Naive thymus-derived CD4-positive, alpha-beta T cell (primary cell): ENCODE measurements around the gene INAVA. TPM values are rescaled to one million over a fixed set of nuclear protein-coding genes. Genes with fewer than 3 reads are reported as not detected.

Experiments
- ATAC-seq: fragments of 150-1000 bp; cut with Tn5 transposase; 2 replicates; pipeline ENCODE4 v1.10.0; 2021; ENCODE audit warnings: mild to moderate bottlenecking, moderate library complexity
- CTCF ChIA-PET: fragments of 350-600 bp; sonication (Branson Sonifier 250); formaldehyde crosslinking; loops from one replicate; lab custom pipeline; 2021; ENCODE audit warnings: antibody characterized with exemption; lab: Charles Lee
- POLR2A ChIA-PET: fragments of 350-600 bp; sonication (Branson Sonifier 250); formaldehyde crosslinking; loops from one replicate; lab custom pipeline; 2021; ENCODE audit warnings: antibody characterized with exemption, inconsistent platforms; lab: Charles Lee
- DNase-seq, 9 donors: peaks; one replicate each; pipeline versions ENCODE4 v3.0.0 to v3.0.0-alpha.2; 2020 to 2022; ENCODE audit warnings: mixed read lengths in 1 of 9
- H3K27ac ChIP-seq: one replicate; pipeline ENCODE4 v1.7.0; 2013; ENCODE audit warnings: mild to moderate bottlenecking, low read depth, low read length, moderate library complexity
- H3K27me3 ChIP-seq, 2 donors: one replicate each; pipeline ENCODE4 v1.7.0; 2013; ENCODE audit warnings: low read length in 2 of 2, mild to moderate bottlenecking in 2 of 2, moderate library complexity in 2 of 2; ENCODE audit not compliant: control insufficient read depth in 2 of 2, insufficient read depth in 2 of 2
- H3K36me3 ChIP-seq, 3 experiments: 1 replicate in 2 of 3; 2 replicates in 1 of 3; pipeline ENCODE4 v1.7.0; 2013; ENCODE audit warnings: low read length in 3 of 3, mild to moderate bottlenecking in 3 of 3, moderate library complexity in 1 of 3; ENCODE audit not compliant: insufficient read depth in 3 of 3, control insufficient read depth in 2 of 3
- H3K4me1 ChIP-seq, 2 donors: one replicate each; pipeline ENCODE4 v1.7.0; 2013; ENCODE audit warnings: low read length in 2 of 2, mild to moderate bottlenecking in 2 of 2, moderate library complexity in 1 of 2; ENCODE audit not compliant: control insufficient read depth in 2 of 2, insufficient read depth in 2 of 2
- H3K4me3 ChIP-seq: 2 replicates; pipeline ENCODE4 v1.7.0; 2013; ENCODE audit warnings: mild to moderate bottlenecking, low read length
- H3K9me3 ChIP-seq, 3 experiments: 1 replicate in 2 of 3; 2 replicates in 1 of 3; pipeline ENCODE4 v1.7.0; 2013; ENCODE audit warnings: low read length in 3 of 3; ENCODE audit not compliant: control insufficient read depth in 2 of 3
- H3K27ac Mint-ChIP-seq, 9 donors: one replicate each; pipeline ENCODE4 v1.8.0; 2020 to 2022; ENCODE audit warnings: mixed read lengths in 9 of 9, mild to moderate bottlenecking in 8 of 9, moderate library complexity in 5 of 9, inconsistent platforms in 2 of 9
- H3K27me3 Mint-ChIP-seq, 5 donors: one replicate each; pipeline ENCODE4 v1.8.0; 2021 to 2022; ENCODE audit warnings: mixed read lengths in 5 of 5, mild to moderate bottlenecking in 1 of 5
- H3K36me3 Mint-ChIP-seq, 5 donors: one replicate each; pipeline ENCODE4 v1.8.0; 2020 to 2022; ENCODE audit warnings: mixed read lengths in 5 of 5, mild to moderate bottlenecking in 3 of 5, inconsistent platforms in 1 of 5
- H3K4me1 Mint-ChIP-seq, 7 donors: one replicate each; pipeline ENCODE4 v1.8.0; 2020 to 2022; ENCODE audit warnings: mixed read lengths in 7 of 7, mild to moderate bottlenecking in 3 of 7, inconsistent platforms in 1 of 7
- H3K4me3 Mint-ChIP-seq, 10 donors: one replicate each; pipeline ENCODE4 v1.8.0; 2020 to 2022; ENCODE audit warnings: mild to moderate bottlenecking in 10 of 10, mixed read lengths in 10 of 10, moderate library complexity in 6 of 10, inconsistent platforms in 2 of 10
- H3K9me3 Mint-ChIP-seq, 11 donors: one replicate each; pipeline ENCODE4 v1.8.0; 2020 to 2022; ENCODE audit warnings: mixed read lengths in 11 of 11, mild to moderate bottlenecking in 4 of 11, inconsistent platforms in 1 of 11, moderate library complexity in 1 of 11
- intact Hi-C, 2 donors: fragments of 100-400 bp; cut with micrococcal nuclease; formaldehyde crosslinking; loops; one replicate each; pipeline ENCODE4 v1.15.1; 2023
- polyA plus RNA-seq, 2 donors: library from polyadenylated mRNA; unstranded; fragments of 300-500 nt; fragmentation: Illumina TruSeq; gene quantifications; one replicate each; pipeline ENCODE4 v1.2.3, GENCODE V29; 2021
- total RNA-seq, 6 experiments: library from RNA in 5 of 6; stranded (reverse) in 5 of 6; gene quantifications; 1 replicate in 5 of 6; 2 replicates in 1 of 6; pipeline ENCODE4 v1.2.3 and lab custom pipeline; 2021 to 2026

The INAVA gene
- total and polyA plus RNA-seq, 7 experiments from 2014 or later = 0.51 TPM; not detected in 6

DNA sequence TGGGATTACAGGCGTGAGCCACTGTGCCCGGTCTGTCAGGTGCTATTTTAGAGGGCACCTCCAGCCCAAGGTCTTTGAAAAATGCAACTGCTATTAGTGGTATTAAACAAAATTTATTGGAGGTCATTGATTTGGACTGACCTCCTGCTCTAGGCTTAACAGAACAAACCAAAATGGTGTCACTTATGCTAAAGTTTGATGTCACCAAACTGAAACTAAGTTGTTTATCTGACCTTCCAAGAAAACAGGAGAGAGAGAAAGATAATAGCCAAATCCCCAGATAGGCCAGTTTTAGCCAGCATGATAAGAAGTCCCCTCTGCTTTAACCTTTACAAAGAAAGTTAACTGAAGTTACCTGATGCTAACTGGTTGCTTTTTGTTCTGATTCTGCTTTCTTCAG lies 8.1 kb upstream of the INAVA start:
- Histone ChIP-seq H3K4me1 (peaks cover 31 to 39% of the 10 kb centered on the region in 2 donors), H3K9me3 (no peaks in the 10 kb centered on the region), H3K36me3 (no peaks in the 10 kb centered on the region), H3K27me3 (no peaks in the 10 kb centered on the region), H3K4me3 (no peak overlapping the region), H3K27ac (no peak overlapping the region)
- H3K9me3 Mint-ChIP-seq = no peaks in the 10 kb centered on the region
- peak overlapping the region in 1 of 10 donors; percentile 2 for H3K4me3 Mint-ChIP-seq
- H3K36me3 Mint-ChIP-seq = no peaks in the 10 kb centered on the region
- peaks cover 0 to 46% (median 4%) of the 10 kb centered on the region in 5 donors for H3K27me3 Mint-ChIP-seq
- H3K4me1 Mint-ChIP-seq = peaks cover 33 to 58% (median 44%) of the 10 kb centered on the region in 7 donors
- H3K27ac Mint-ChIP-seq = peak overlapping the region in 4 of 9 donors; percentile 15 to 72 (median 37)
- CTCF ChIA-PET = interaction anchor here (0.7 kb wide), 1 partner anchor 85 kb away, joined by 3 read pairs; no protein-coding TSS in a partner anchor
- DNase-seq (no peak), ATAC-seq (no peak)
- intact Hi-C loops = no loop called here
- POLR2A ChIA-PET = no interaction called here

DNA sequence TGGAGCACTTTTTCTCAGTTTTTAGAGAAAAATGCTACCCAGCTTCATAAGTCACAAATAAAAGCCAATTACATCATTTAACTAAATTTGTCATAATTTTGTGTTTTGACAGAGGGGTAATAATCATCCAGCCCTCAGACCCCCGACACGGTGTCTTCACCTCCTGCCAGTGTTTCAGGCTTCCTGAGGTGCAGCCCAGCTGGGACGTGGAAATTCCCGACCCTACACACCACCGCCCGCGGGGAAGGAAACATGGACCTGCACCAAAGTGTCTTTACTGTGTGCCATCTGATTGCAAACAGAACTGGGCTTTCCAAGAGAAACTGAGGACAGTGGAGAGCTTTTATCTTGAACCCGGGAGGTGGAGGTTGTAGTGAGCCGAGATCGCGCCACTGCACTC lies 7.7 kb upstream of the INAVA start:
- H3K9me3 ChIP-seq = no peaks in the 10 kb centered on the region
- peaks cover 0 to under 1% of the 10 kb centered on the region in 2 donors for H3K27me3 ChIP-seq
- H3K36me3 Mint-ChIP-seq = no peaks in the 10 kb centered on the region
- peak overlapping the region in 5 of 9 donors; percentile 15 to 72 (median 27) for H3K27ac Mint-ChIP-seq
- H3K4me3 ChIP-seq = no peak overlapping the region
- peaks cover 2 to 48% (median 8%) of the 10 kb centered on the region in 5 donors for H3K27me3 Mint-ChIP-seq
- no peaks in the 10 kb centered on the region for H3K9me3 Mint-ChIP-seq
- H3K4me1 ChIP-seq = peaks cover 35 to 39% of the 10 kb centered on the region in 2 donors
- H3K4me1 Mint-ChIP-seq = peaks cover 33 to 63% (median 48%) of the 10 kb centered on the region in 7 donors
- H3K4me3 Mint-ChIP-seq = peak overlapping the region in 2 of 10 donors; percentile 21 to 39
- no peaks in the 10 kb centered on the region for H3K36me3 ChIP-seq
- POLR2A ChIA-PET = interaction anchor here (0.6 kb wide), 1 partner anchor 18 kb away, joined by 3 read pairs; no protein-coding TSS in a partner anchor
- intact Hi-C loops = no loop called here
- H3K27ac ChIP-seq = no peak overlapping the region
- CTCF ChIA-PET = interaction anchor here (0.7 kb wide), 1 partner anchor 85 kb away, joined by 3 read pairs; no protein-coding TSS in a partner anchor
- ATAC-seq (no peak), DNase-seq (no peak)

- Histone ChIP-seq H3K27me3 (peaks cover 0 to 5% of the 10 kb centered on the region in 2 donors), H3K4me1 (peaks cover 35 to 39% of the 10 kb centered on the region in 2 donors), H3K9me3 (no peaks in the 10 kb centered on the region), H3K27ac (no peak overlapping the region), H3K4me3 (peak overlapping the region; percentile 5), H3K36me3 (no peaks in the 10 kb centered on the region)
- Mint-ChIP-seq H3K36me3 (no peaks in the 10 kb centered on the region), H3K4me1 (peaks cover 33 to 66% (median 49%) of the 10 kb centered on the region in 7 donors), H3K27me3 (peaks cover 4 to 52% (median 15%) of the 10 kb centered on the region in 5 donors), H3K27ac (peak overlapping the region in 7 of 9 donors; percentile 2 to 74 (median 19)), H3K4me3 (peak overlapping the region in 7 of 10 donors; percentile 7 to 73 (median 36)), H3K9me3 (no peaks in the 10 kb centered on the region)
- CTCF ChIA-PET = interaction anchor here (0.5 to 1.0 kb wide), 2 partner anchors 10 to 1462 kb away, joined by 3 to 4 read pairs; no protein-coding TSS in a partner anchor
- DNase-seq (no peak), ATAC-seq (peak; percentile 28)
- intact Hi-C loops = no loop called here
- POLR2A ChIA-PET = no interaction called here
Observed at GRCh38 chr1:200887772-200888348, 6.8 kb upstream of the INAVA start.

DNA sequence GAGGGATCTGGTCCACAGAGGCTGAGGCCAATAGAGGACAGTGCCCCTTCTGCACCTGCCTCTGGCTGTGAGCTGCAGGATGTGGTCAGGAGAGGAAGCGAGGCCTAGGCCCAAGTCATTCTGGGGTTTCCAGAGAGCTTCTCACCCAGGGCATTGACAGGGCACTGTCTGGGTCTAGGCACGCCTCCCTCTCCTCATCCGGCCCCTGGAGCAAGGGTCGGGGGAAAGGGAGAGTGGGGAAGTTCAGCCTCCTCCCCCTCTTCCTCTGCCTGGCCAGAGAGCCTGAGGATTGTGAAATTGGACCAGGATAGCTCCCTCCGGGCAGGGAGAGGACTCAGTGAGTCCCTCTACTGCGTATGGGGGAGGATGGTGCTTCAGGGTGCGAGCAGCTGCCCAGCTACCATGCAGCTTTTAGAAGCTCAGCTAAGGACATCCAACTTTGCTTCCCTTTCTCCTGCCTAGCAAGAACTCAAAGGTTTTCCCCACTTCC lies 6.3 kb upstream of the INAVA start:
- peak overlapping the region in 5 of 9 donors; percentile 15 to 74 (median 23) for H3K27ac Mint-ChIP-seq
- H3K4me1 Mint-ChIP-seq = peaks cover 33 to 66% (median 49%) of the 10 kb centered on the region in 7 donors
- DNase-seq (peak in 7 of 9 donors; percentile 30 to 55 (median 41)), ATAC-seq (peak; percentile 94)
- H3K27ac ChIP-seq = no peak overlapping the region
- H3K36me3 Mint-ChIP-seq = no peaks in the 10 kb centered on the region
- peak overlapping the region in 8 of 10 donors; percentile 4 to 73 (median 32) for H3K4me3 Mint-ChIP-seq
- H3K36me3 ChIP-seq = no peaks in the 10 kb centered on the region
- intact Hi-C loops = no loop called here
- CTCF ChIA-PET = interaction anchor here (0.5 to 1.0 kb wide), 2 partner anchors 10 to 1461 kb away, joined by 3 to 4 read pairs; no protein-coding TSS in a partner anchor
- peaks cover 35 to 39% of the 10 kb centered on the region in 2 donors for H3K4me1 ChIP-seq
- H3K9me3 Mint-ChIP-seq = no peaks in the 10 kb centered on the region
- H3K27me3 Mint-ChIP-seq = peaks cover 7 to 52% (median 17%) of the 10 kb centered on the region in 5 donors
- no peaks in the 10 kb centered on the region for H3K9me3 ChIP-seq
- H3K4me3 ChIP-seq = peak overlapping the region; percentile 5
- H3K27me3 ChIP-seq = peaks cover 0 to 5% of the 10 kb centered on the region in 2 donors
- POLR2A ChIA-PET = no interaction called here

DNA sequence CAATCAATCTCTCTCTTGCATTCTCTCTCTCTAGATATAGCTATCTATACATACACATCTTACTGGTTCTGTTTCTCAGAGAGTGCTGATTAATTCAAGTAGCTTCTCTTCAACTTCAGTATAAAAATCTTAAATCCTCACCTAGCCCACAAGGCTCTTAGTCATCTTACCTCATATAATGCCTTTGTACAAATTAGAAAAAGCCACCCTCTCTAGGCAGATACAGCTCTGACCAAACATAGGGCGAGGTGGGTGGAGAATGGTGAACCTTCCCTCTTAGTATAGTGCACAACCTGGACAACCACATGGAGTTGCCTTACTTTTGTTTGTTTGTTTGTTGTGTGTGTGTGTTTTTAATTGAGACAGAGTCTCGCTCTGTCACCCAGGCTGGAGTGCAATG lies 5.1 kb upstream of the INAVA start:
- Histone ChIP-seq H3K36me3 (no peaks in the 10 kb centered on the region), H3K9me3 (no peaks in the 10 kb centered on the region), H3K27ac (no peak overlapping the region), H3K27me3 (peaks cover 0 to 5% of the 10 kb centered on the region in 2 donors), H3K4me3 (no peak overlapping the region), H3K4me1 (peaks cover 35 to 39% of the 10 kb centered on the region in 2 donors)
- intact Hi-C loops = no loop called here
- Mint-ChIP-seq H3K27ac (peak overlapping the region in 4 of 9 donors; percentile 2 to 23 (median 10)), H3K27me3 (peaks cover 9 to 58% (median 17%) of the 10 kb centered on the region in 5 donors), H3K9me3 (no peaks in the 10 kb centered on the region), H3K36me3 (no peaks in the 10 kb centered on the region), H3K4me1 (peaks cover 33 to 61% (median 49%) of the 10 kb centered on the region in 7 donors), H3K4me3 (peak overlapping the region in 8 of 10 donors; percentile 10 to 76 (median 42))
- ChIA-PET CTCF (no interaction called here), POLR2A (interaction anchor here (0.6 kb wide), 1 partner anchor 21 kb away, joined by 3 read pairs; no protein-coding TSS in a partner anchor)
- no peak for DNase-seq
- ATAC-seq = no peak

DNA sequence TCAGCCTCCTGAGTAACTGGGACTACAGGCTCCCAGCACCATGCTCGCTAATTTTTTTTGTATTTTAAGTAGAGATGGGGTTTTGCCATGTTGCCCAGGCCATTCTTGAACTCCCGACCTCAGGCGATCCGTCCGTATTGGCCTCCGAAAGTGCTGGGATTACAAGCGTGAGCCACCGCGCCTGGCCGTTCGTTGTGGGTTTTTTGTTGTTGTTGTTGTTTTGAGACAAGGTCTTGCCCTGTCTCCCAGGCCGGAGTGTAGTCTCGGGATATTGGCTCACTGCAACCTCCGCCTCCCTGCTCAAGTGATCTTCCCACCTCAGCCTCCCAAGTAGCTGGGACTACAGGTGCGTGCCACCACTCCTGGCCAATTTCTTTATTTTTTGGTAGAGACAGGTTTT lies 4.7 kb upstream of the INAVA start:
- Histone ChIP-seq H3K4me3 (no peak overlapping the region), H3K9me3 (no peaks in the 10 kb centered on the region), H3K27me3 (peaks cover 0 to 5% of the 10 kb centered on the region in 2 donors), H3K4me1 (peaks cover 35 to 39% of the 10 kb centered on the region in 2 donors), H3K36me3 (no peaks in the 10 kb centered on the region), H3K27ac (no peak overlapping the region)
- Mint-ChIP-seq H3K9me3 (no peaks in the 10 kb centered on the region), H3K36me3 (no peaks in the 10 kb centered on the region), H3K4me3 (peak overlapping the region in 8 of 10 donors; percentile 26 to 81 (median 74)), H3K27ac (peak overlapping the region in 1 of 9 donors; percentile 82), H3K4me1 (peaks cover 33 to 61% (median 49%) of the 10 kb centered on the region in 7 donors), H3K27me3 (peaks cover 9 to 61% (median 17%) of the 10 kb centered on the region in 5 donors)
- DNase-seq (no peak), ATAC-seq (no peak)
- CTCF ChIA-PET = interaction anchor here (0.6 kb wide), 1 partner anchor 1493 kb away, joined by 3 read pairs; no protein-coding TSS in a partner anchor
- intact Hi-C loops = loop anchor here (2.0 to 5.0 kb wide), 2 partner anchors 152 to 153 kb away; no protein-coding TSS in a partner anchor
- POLR2A ChIA-PET = no interaction called here
